GM19328 (cell line): ENCODE results near the gene DISC1.
"Not testable (repeated sequence)": the region's sequence is repeated elsewhere in the genome, so short reads cannot be mapped to it uniquely, and the experiment has no call there.

Source experiments
- ATAC-seq: cut with Tn5 transposase; IDR thresholded peaks from one replicate; pipeline ENCODE4 v1.9.1; 2021; ENCODE audit warnings: mild to moderate bottlenecking, moderate library complexity; ENCODE audit not compliant: unreplicated experiment

The DISC1 gene

GRCh38 chr1:231634323-231635013 lies 7.9 kb downstream of the DISC1 start:
- no peak for ATAC-seq

- ATAC-seq = no peak
Observed at GRCh38 chr1:231636157-231636556, 9.6 kb downstream of the DISC1 start.

- not testable (repeated sequence) for ATAC-seq
Observed at GRCh38 chr1:231636922-231637321, 10.3 kb downstream of the DISC1 start.

- ATAC-seq = no peak
Observed at GRCh38 chr1:231638647-231639046, 12.1 kb downstream of the DISC1 start.

- no peak for ATAC-seq
Observed at GRCh38 chr1:231639819-231640218, 13.2 kb downstream of the DISC1 start.

- ATAC-seq = not testable (repeated sequence)
Observed at GRCh38 chr1:231641444-231641843, 14.9 kb downstream of the DISC1 start.

GRCh38 chr1:231642061-231642460 lies 15.5 kb downstream of the DISC1 start:
- not testable (repeated sequence) for ATAC-seq

GRCh38 chr1:231642618-231643017 lies 16.0 kb downstream of the DISC1 start:
- ATAC-seq = no peak

- ATAC-seq = no peak
Observed at GRCh38 chr1:231643071-231643934, 16.7 kb downstream of the DISC1 start.

- no peak for ATAC-seq
Observed at GRCh38 chr1:231643935-231644237, 17.3 kb downstream of the DISC1 start.

GRCh38 chr1:231645634-231646033 lies 19.0 kb downstream of the DISC1 start:
- ATAC-seq = not testable (repeated sequence)

- not testable (repeated sequence) for ATAC-seq
Observed at GRCh38 chr1:231646165-231646564, 19.6 kb downstream of the DISC1 start.

- ATAC-seq = not testable (repeated sequence)
Observed at GRCh38 chr1:231651621-231652260, 25.2 kb downstream of the DISC1 start.

- ATAC-seq = no peak
Observed at GRCh38 chr1:231653632-231654031, 27.0 kb downstream of the DISC1 start.

GRCh38 chr1:231656741-231657140 lies 30.2 kb downstream of the DISC1 start:
- no peak for ATAC-seq

GRCh38 chr1:231658223-231658622 lies 31.6 kb downstream of the DISC1 start:
- not testable (repeated sequence) for ATAC-seq

- ATAC-seq = no peak
Observed at GRCh38 chr1:231660198-231660597, 33.6 kb downstream of the DISC1 start.

- ATAC-seq = no peak
Observed at GRCh38 chr1:231663211-231663792, 36.7 kb downstream of the DISC1 start.

GRCh38 chr1:231665101-231665500 lies 38.5 kb downstream of the DISC1 start:
- no peak for ATAC-seq

- ATAC-seq = no peak
Observed at GRCh38 chr1:231665726-231666125, 39.1 kb downstream of the DISC1 start.

- ATAC-seq = no peak
Observed at GRCh38 chr1:231666220-231666936, 39.8 kb downstream of the DISC1 start.
